TTC549 (cell line): ENCODE measurements around the gene NELL2.

Experiments used
- FAIRE-seq: peaks from 2 replicates; lab custom pipeline; 2012; peaks lifted over from hg19 to GRCh38; lab: Jason Lieb, UNC

Gene NELL2

DNA sequence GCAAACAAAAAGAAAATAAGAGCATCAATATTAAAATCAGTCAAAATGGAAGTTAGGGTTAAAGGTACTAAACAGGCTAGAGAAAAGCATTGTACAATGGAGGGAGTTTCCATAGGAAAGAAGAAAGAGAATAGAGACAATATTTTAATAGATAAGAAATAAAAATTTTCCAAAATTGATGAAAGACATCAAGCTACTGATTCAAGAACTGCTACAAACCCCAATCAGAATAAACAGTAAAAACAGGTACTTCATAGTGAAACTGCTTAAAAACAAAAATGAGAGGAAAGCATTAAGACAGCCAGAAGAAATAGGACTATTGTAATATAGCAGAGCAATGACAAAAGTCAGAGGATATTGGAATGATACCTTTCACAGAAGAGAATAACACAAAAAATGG is 413.4 kb downstream of the NELL2 start:
- FAIRE-seq: no peak

DNA sequence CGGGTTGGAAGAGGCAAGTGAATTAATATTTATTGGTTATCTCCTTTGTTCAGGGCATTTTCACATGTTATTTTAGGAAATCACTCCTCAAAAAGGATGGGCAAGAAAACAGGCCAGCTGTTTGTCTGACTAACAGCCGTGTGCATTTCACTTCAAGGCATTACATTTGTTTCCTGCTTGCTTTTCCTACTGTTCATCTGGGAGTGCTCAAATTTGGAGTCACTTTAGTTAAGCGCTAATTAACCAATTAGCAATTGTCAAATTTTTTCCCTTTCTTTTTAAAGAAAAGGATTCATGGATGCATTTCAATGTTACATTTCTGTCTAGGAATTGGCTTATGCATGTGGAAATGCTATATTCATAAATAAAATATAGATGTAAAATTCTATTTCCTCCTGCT is 415.9 kb downstream of the NELL2 start:
- no peak for FAIRE-seq

DNA sequence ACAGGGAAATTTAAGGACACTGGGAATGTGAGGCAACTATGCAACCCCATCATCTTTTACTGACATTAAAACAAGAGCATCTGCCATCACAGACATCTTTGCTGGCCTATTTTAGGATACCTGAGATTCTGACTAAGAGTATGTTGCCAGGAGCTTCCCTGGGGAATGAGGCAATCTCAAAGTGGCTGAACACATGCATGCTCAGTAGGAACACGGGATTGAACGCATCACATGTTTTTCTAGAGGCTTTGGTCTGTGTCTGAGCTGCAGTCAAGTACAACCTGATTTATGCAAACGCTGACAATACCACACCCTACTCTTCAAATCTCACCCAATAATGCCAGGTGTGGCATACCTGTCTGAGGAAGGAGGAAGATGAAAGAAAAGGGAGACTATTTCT is 416.5 kb downstream of the NELL2 start:
- no peak for FAIRE-seq
